GM12873 (cell line): ENCODE data around the gene RDH8.

Source experiments
- TF ChIP-seq, protein P1 (sequence below): IDR thresholded peaks from 2 replicates; pipeline ENCODE4 v1.5.1; 2012; ENCODE audit warnings: low read depth, mild to moderate bottlenecking, moderate library complexity, low read length, control low read depth; ENCODE audit not compliant: insufficient read depth; ENCODE audit errors: missing control alignments

The RDH8 gene

DNA sequence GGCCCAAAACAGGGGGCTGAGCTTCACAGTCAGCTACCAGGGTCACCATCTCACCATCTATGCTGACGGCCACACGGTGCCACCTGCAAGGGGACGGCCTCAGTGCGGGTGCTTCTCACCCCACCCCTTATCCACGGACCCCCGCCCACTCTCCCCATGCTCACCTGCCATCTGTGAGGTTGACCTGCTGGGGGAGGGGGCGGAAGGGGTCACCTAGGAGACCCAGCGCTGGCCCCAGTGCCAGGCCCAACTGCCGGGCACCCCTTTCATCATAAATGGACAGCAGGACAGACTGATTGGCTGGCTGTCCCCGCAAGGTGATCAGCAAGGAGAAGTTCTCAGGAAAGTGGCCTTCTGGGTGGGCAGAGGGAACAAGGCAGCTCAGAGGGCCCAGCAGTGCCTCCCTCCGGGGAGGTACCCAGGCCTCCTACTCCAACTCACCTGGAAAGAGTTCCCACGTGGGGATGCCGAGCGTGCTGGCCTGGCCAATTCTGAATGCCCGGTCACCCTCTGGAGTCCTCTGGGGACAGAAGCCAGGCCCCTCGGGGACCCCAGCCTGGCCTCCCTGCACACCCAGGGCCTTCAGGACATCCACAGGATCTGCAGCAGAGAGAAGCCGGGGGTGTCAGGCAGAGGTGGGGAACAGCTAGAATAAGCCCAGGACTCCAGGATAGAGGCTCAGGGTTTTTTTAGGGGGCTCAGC is 7.5 kb upstream of the RDH8 start:
- TF ChIP-seq, protein P1, sequence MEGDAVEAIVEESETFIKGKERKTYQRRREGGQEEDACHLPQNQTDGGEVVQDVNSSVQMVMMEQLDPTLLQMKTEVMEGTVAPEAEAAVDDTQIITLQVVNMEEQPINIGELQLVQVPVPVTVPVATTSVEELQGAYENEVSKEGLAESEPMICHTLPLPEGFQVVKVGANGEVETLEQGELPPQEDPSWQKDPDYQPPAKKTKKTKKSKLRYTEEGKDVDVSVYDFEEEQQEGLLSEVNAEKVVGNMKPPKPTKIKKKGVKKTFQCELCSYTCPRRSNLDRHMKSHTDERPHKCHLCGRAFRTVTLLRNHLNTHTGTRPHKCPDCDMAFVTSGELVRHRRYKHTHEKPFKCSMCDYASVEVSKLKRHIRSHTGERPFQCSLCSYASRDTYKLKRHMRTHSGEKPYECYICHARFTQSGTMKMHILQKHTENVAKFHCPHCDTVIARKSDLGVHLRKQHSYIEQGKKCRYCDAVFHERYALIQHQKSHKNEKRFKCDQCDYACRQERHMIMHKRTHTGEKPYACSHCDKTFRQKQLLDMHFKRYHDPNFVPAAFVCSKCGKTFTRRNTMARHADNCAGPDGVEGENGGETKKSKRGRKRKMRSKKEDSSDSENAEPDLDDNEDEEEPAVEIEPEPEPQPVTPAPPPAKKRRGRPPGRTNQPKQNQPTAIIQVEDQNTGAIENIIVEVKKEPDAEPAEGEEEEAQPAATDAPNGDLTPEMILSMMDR, result no peak

DNA sequence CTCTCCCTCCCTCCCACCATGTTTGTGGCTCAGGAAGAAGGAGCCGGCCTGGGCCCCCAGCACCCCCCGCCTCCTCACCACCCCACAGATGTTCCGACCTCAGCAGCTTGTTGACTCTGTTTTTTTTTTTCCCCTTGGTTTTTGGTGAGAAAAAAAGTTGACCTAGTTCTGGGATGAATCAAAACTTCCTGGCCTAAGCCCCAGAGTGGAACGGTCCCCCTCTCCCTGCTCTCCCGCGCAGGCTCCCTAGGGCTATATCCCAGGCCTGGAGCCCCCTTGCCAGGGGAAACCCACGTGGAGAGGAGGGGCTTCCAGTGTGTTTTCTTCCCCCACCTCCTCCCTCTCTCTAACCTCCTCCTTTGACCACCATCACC is 7.0 kb upstream of the RDH8 start:
- TF ChIP-seq, protein P1, result no peak

DNA sequence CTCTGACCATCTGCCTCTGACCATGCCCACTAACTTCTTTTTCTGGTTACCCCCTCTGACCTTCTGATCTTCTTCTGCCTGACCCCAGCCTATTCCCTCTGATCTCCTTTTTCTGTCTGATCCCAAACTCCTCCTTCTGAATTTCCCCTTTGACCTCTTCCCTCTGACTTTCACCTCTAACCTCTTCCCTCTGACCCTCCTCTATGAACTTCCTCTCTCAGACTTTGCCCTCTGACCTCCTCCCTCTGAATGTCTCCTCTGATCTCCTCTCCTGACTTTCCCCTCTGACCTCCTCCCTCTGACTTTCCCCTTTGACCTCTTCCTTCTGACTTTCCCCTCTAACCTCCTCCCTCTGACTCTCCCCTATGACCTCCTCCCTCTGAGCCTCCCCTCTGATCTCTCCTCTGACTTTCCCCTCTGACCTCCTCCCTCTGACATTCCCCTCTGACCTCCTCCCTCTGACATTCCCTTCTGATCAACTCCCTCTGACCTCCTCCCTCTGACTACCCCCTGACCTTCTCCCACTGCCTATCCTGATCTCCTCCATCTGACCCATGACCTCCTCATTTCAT is 6.4 kb upstream of the RDH8 start:
- TF ChIP-seq, protein P1, result no peak

DNA sequence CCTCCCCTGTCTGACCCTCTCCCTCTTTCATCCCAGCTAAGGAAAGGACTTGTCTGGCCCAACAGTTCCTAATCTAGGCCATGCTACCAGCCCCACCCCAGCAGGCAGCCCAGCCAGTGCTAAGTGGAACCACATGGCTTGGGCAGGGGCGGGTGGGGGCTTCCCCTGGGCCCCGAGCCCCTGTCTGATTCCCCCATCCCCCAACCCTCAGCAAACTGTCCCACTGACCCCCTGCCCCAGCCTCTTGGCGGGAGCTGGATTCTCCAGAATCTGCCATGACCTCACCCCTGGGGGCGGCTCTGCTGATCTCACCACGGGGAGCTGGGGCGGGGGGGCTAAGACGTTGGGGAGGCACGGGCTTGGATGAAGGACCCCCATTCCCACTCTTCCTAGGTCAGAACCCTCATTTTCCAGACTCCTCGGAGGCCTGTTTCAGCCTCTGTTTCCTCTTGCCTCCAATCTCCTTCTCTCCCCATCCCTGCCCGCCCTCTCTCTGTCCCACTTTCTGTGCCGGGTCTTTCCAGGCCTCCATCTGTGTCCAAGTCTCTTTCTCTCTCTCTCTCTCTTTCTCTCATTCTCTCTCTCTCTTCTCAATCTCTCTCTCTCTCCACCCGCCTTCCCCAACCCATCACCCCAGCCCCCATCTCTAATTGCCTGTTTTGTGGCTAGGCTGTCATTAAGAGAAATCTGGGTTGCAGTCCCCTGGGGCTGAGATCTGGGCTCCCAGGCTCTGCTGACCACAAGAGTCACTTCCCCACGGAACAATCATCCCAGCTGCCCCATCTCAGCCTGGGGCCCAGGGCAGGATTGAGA is 5.7 kb upstream of the RDH8 start:
- TF ChIP-seq, protein P1, result no peak

DNA sequence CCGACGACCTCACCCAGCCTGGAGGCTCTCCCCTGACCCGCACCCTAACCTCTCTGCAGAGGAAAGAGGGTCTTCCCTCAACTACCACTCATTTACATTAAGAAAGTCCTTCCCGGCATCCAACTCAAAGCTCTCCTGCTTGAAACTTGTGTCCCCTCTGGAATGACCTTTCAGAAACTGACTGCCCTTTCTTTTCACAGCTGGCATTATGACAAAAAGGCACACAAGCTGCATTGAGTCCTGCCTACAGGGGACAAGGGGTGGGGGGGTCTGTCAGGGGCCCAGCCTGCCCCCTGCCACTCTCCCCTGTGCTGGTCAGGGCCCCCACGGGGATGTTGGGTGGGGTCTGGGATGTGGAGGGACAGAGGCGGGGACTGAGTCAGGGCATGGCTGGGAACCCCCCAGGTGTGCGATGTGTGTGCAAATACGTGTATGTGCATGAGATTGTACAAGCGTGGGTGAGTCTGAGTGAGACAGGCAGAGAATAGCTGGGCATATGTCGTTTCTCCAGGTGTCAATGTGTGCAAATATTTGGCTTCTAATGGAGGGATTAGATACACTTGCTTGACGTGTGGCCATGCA is 5.0 kb upstream of the RDH8 start:
- TF ChIP-seq, protein P1, result no peak

DNA sequence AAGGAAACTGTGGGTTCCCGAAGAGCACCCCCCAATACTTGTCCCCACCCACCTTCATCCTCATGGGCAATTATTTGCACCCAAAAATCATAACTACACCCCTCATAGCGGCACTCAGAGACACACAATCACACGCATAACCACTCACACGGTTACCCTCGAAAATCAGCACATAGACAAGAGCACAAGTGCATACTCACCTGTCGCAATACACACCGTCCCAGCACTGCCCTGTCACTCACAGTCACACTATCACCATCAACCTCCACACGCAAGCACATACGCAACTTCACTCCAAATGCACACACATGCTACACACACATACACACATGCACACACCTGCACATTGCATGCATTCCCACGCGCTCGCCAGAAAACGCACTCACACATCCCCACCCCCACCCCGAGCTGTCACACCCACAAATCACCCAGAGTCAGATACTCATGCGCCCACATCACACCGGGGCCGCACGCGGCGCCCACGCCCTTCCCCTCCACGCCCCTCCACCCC is 3.5 kb upstream of the RDH8 start:
- TF ChIP-seq, protein P1, result no peak

DNA sequence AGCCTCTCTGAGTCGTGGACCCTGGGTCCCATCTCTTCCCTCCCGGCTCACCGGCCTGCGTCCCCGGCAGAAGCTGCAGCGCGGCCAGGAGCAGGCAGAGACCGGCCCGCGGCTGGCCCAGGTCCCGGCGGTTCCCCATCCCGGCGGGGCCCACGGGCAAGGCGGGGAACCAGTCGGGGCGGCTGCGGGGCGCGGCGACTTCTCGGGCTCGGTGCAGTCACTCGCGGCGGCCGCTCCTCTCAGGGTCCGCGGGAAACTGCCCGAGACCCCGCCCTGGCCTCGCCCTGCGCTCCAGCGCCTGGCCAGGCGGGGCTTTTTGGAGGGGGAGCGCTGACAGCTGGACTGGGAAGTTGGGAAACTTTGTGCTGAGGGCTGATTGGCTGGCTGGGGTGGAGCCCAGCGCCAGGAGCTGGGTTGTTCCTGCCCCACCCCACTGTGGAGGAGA is 3.0 kb upstream of the RDH8 start, which contains the start of gene COL5A3:
Gene COL5A3 (minus strand): TSS at position 258 of the 445 bp plus-strand sequence. CDS start 119 bp downstream, at position 139.
- TF ChIP-seq, protein P1, result no peak
